Panc1 (cell line): ENCODE results near the gene PFKL. TPM values are rescaled to one million over a fixed set of nuclear protein-coding genes. Genes with fewer than 3 reads are reported as not detected.

Experiments
- ATAC-seq: fragments of 200-7000 bp; cut with Tn5 transposase; 2 replicates; pipeline ENCODE4 v1.9.1; 2020; ENCODE audit warnings: mild to moderate bottlenecking, moderate library complexity
- BruUV-seq: library from RNA; stranded (reverse); fragments of 400-500 nt; replicated peaks from 2 replicates; lab custom pipeline; 2021; lab: Mats Ljungman, UMichigan
- CTCF ChIA-PET: fragments of 300-600 bp; sonication (Branson Sonifier 250); formaldehyde crosslinking; loops from one replicate; lab custom pipeline; 2022; ENCODE audit warnings: antibody characterized with exemption; lab: Charles Lee
- POLR2A ChIA-PET: fragments of 300-600 bp; sonication (Branson Sonifier 250); formaldehyde crosslinking; loops from one replicate; lab custom pipeline; 2022; ENCODE audit warnings: antibody characterized with exemption; lab: Charles Lee
- DNase-seq: peaks from one replicate; pipeline ENCODE4 v3.0.0-alpha.2; 2010; ENCODE audit warnings: low read depth, low spot score
- H3K27ac ChIP-seq: 2 replicates; pipeline ENCODE4 v1.5.1; 2011; ENCODE audit warnings: mild to moderate bottlenecking, low read length, inconsistent platforms
- H3K27me3 ChIP-seq: fragments of 200-500 bp; sonication (Bioruptor generic); 2 replicates; pipeline ENCODE4 v1.6.0; 2014; ENCODE audit warnings: low read length, inconsistent platforms; ENCODE audit not compliant: control insufficient read depth, insufficient read depth
- H3K36me3 ChIP-seq: fragments of 200-500 bp; sonication (Bioruptor generic); 2 replicates; pipeline ENCODE4 v1.5.1; 2014; ENCODE audit warnings: inconsistent platforms, mild to moderate bottlenecking, low read length, moderate library complexity; ENCODE audit not compliant: control insufficient read depth, insufficient read depth
- H3K4me1 ChIP-seq: 2 replicates; pipeline ENCODE4 v1.5.1; 2011; ENCODE audit warnings: inconsistent platforms, mild to moderate bottlenecking, low read length, moderate library complexity; ENCODE audit not compliant: control insufficient read depth, insufficient read depth
- H3K4me3 ChIP-seq, 2 experiments: 2 replicates each; pipeline ENCODE4 v1.5.1; 2011 to 2012; ENCODE audit warnings: low read depth in 2 of 2, low read length in 2 of 2, mild to moderate bottlenecking in 2 of 2, inconsistent platforms in 1 of 2, moderate library complexity in 1 of 2
- H3K9me3 ChIP-seq: fragments of 200-500 bp; sonication (Bioruptor generic); 2 replicates; pipeline ENCODE4 v1.5.1; 2014; ENCODE audit warnings: low read depth, mild to moderate bottlenecking, inconsistent platforms, low read length, moderate library complexity; ENCODE audit not compliant: control insufficient read depth, insufficient read depth
- CTCF ChIP-seq: fragments of 450-650 bp; IDR thresholded peaks from 2 replicates; pipeline ENCODE4 v1.5.1; 2017; ENCODE audit warnings: mild to moderate bottlenecking
- POLR2AphosphoS5 ChIP-seq: IDR thresholded peaks from 2 replicates; pipeline ENCODE4 v1.6.1; 2012; ENCODE audit warnings: mild to moderate bottlenecking, low read depth, low read length, moderate library complexity
- REST ChIP-seq, 2 experiments: IDR thresholded peaks; 2 replicates each; pipeline ENCODE4 v1.6.1; 2011 to 2012; ENCODE audit warnings: low read depth in 2 of 2, control low read depth in 1 of 2, low read length in 1 of 2, mild to moderate bottlenecking in 1 of 2, moderate library complexity in 1 of 2; ENCODE audit not compliant: insufficient read depth in 1 of 2
- SIN3A ChIP-seq: IDR thresholded peaks from 2 replicates; pipeline ENCODE4 v1.6.1; 2012; ENCODE audit warnings: low read depth, mild to moderate bottlenecking, low read length, moderate library complexity, borderline replicate concordance; ENCODE audit not compliant: insufficient read depth
- TCF7L2 ChIP-seq: IDR thresholded peaks from 2 replicates; pipeline ENCODE4 v1.6.1; 2011; ENCODE audit warnings: mild to moderate bottlenecking, low read depth, low read length, inconsistent platforms
- in situ Hi-C: cut with HindIII; loops from 2 replicates; pipeline ENCODE4 v1.10.0; 2016; ENCODE audit warnings: low sequenced_read_pairs, low pct_unique_long_range_greater_than_20kb
- intact Hi-C: fragments of 100-400 bp; cut with micrococcal nuclease; formaldehyde crosslinking; loops from one replicate; pipeline ENCODE4 v1.10.0; 2022; ENCODE audit not compliant: unreplicated experiment
- total RNA-seq: library from RNA; stranded (reverse); gene quantifications from one replicate; pipeline ENCODE4 v1.2.1, GENCODE V29; 2021; ENCODE audit not compliant: unreplicated experiment

The PFKL gene
- total RNA-seq, 1 experiment from 2014 or later = 70.1 TPM

GRCh38 chr21:44315691-44316203 lies 15.9 kb downstream of the PFKL start:
- intact Hi-C loops (no loop called here), in situ Hi-C loops (no loop called here)
- H3K36me3 ChIP-seq = no peaks in the 10 kb centered on the region
- TF ChIP-seq TCF7L2 (no peak), CTCF (no peak), SIN3A (no peak), POLR2AphosphoS5 (no peak), REST (IDR thresholded peaks at IDR 0.05; ENCODE audit: insufficient read depth in 1 of 2, low read depth in 2 of 2, low read length in 1 of 2) (no peak)
- CTCF ChIA-PET = no interaction called here
- H3K4me1 ChIP-seq = no peaks in the 10 kb centered on the region
- BruUV-seq = no TSS peak
- DNase-seq (no peak), ATAC-seq (no peak)
- no peak overlapping the region for H3K4me3 ChIP-seq
- H3K9me3 ChIP-seq = no peaks in the 10 kb centered on the region
- no peaks in the 10 kb centered on the region for H3K27me3 ChIP-seq
- no peak overlapping the region for H3K27ac ChIP-seq
- POLR2A ChIA-PET = no interaction called here

- CTCF ChIA-PET = no interaction called here
- H3K4me3 ChIP-seq = no peak overlapping the region
- no TSS peak for BruUV-seq
- no peak overlapping the region for H3K27ac ChIP-seq
- in situ Hi-C loops (no loop called here), intact Hi-C loops (no loop called here)
- no peaks in the 10 kb centered on the region for H3K36me3 ChIP-seq
- TF ChIP-seq TCF7L2 = no peak
- no peak for TF ChIP-seq POLR2AphosphoS5
- no peak for TF ChIP-seq SIN3A
- TF ChIP-seq REST (IDR thresholded peaks at IDR 0.05; ENCODE audit: insufficient read depth in 1 of 2, low read depth in 2 of 2, low read length in 1 of 2) = no peak
- no peak for TF ChIP-seq CTCF
- ATAC-seq (no peak), DNase-seq (no peak)
- H3K4me1 ChIP-seq = no peaks in the 10 kb centered on the region
- no peaks in the 10 kb centered on the region for H3K9me3 ChIP-seq
- H3K27me3 ChIP-seq = no peaks in the 10 kb centered on the region
- POLR2A ChIA-PET = no interaction called here
Measured at GRCh38 chr21:44316277-44316900, 16.5 kb downstream of the PFKL start.
